ENCODE measurements around the gene ITPRIPL2.

DNA sequence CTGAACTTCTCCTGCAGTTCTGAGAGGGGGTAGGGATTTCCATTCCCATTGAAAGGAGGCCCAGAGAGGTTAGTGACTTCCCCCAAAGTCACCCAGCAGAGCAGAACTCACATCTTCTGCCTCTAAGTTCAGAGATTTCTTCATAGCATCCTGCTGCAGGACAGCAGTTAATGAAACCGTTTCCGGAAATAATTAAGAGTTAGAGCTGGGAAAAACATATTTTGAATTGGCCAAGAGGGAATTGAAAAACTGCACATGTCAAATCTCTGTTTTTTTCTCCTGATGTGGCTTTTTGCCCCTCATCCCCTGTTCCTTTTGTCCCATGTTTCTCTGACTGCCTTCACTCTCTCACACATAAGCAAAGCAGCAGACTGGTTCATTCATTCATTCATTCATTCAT is 26.6 kb downstream of the ITPRIPL2 start:
- no peak for TF ChIP-seq EZH2phosphoT487 (IDR thresholded peaks at IDR 0.05; ENCODE audit: borderline replicate concordance, low read length)
- TF ChIP-seq, protein P1, sequence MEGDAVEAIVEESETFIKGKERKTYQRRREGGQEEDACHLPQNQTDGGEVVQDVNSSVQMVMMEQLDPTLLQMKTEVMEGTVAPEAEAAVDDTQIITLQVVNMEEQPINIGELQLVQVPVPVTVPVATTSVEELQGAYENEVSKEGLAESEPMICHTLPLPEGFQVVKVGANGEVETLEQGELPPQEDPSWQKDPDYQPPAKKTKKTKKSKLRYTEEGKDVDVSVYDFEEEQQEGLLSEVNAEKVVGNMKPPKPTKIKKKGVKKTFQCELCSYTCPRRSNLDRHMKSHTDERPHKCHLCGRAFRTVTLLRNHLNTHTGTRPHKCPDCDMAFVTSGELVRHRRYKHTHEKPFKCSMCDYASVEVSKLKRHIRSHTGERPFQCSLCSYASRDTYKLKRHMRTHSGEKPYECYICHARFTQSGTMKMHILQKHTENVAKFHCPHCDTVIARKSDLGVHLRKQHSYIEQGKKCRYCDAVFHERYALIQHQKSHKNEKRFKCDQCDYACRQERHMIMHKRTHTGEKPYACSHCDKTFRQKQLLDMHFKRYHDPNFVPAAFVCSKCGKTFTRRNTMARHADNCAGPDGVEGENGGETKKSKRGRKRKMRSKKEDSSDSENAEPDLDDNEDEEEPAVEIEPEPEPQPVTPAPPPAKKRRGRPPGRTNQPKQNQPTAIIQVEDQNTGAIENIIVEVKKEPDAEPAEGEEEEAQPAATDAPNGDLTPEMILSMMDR (conservative IDR thresholded peaks at IDR 0.05; ENCODE audit: low read depth, low read length): no peak
